Measurements from ENCODE around the gene TFEB.

DNA sequence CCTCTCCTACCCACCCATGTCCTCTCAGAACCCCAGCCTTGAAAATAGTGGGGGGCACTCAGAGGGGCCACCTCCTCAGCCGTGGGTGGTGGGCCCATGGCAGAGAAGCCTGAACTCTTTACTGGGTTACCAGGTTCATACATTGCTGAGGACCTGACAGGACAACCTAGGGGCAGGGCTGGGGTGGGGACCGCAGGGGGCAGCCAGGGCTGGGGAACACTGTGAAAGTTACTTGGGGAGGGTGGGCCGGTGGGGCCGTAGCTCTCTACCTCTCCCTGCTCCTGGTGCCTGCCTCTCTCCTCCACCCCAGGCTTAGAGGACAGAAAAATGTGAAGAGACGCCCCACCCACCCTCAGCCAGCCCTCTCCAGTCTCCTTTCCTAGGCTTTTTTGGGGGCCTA is 81.7 kb downstream of the TFEB start:
- TF ChIP-seq, protein P1, sequence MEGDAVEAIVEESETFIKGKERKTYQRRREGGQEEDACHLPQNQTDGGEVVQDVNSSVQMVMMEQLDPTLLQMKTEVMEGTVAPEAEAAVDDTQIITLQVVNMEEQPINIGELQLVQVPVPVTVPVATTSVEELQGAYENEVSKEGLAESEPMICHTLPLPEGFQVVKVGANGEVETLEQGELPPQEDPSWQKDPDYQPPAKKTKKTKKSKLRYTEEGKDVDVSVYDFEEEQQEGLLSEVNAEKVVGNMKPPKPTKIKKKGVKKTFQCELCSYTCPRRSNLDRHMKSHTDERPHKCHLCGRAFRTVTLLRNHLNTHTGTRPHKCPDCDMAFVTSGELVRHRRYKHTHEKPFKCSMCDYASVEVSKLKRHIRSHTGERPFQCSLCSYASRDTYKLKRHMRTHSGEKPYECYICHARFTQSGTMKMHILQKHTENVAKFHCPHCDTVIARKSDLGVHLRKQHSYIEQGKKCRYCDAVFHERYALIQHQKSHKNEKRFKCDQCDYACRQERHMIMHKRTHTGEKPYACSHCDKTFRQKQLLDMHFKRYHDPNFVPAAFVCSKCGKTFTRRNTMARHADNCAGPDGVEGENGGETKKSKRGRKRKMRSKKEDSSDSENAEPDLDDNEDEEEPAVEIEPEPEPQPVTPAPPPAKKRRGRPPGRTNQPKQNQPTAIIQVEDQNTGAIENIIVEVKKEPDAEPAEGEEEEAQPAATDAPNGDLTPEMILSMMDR (conservative IDR thresholded peaks at IDR 0.05): no peak
- no peak for TF ChIP-seq EZH2 (IDR thresholded peaks at IDR 0.05; ENCODE audit: low read depth)
